ENCODE data around the gene QSOX1. TPM values are rescaled to one million over a fixed set of nuclear protein-coding genes. Genes with fewer than 3 reads are reported as not detected.

Gene QSOX1
- total RNA-seq = 164 and 243 TPM in 2 replicates

GRCh38 chr1:180154325-180155181 lies at the start of gene QSOX1:
Gene QSOX1, plus strand, starts transcription at chr1:180154869. Its CDS starts 39 bp downstream, at chr1:180154908.

DNA sequence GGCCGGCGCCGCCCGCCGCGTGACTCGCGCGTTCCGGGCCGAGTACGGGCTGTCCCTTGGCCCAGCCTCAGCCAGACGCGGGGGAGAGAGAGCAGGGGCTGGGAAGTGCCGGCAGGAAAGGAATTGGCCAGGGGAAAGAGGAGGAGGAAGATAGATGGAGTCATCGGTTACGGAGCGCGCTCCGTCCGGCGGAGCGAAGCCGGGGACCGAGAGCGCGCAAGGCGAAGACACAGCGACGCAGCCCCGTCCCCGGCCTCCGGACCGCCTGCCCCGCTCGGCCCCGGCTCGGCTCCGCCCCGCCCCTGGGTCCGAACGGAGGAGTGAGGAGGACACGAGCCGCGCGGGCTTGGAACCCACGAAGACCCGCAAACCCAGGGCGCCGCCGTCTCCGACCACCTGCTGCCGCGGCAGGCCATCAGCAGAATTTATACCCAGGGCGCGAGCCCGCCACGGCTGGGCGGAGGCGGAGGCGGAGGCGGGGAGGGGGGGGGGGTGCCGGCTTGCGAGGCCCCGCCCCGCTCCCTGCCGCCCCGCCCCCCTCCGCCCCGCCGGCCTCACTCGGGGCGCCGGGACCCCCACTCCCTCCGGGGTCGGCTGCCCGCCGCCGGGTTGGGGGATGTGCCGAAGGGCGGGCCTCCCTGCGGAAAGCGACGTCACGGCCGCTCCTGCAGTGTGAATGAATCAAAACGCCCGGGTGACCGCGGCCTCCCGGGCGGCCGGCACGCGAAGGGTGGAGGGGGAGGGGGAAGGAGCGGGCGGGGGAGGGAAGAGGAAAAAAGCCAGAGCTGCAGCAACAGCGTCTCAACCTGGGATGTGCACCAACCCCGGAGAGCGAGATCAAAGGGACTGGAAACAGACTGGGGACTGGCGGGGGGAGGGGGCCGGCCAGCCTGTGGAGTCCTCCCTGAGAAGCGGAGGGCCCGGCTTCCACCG lies 75.1 kb downstream of the QSOX1 start, which contains the start of gene LHX4:
Gene LHX4 (plus strand): TSS at position 782 of the 933 bp plus-strand sequence. CDS start 266 bp downstream, outside the sequence.

Other genes with a start within 250 kb of the QSOX1 start
- gene CEP350, start 200.1 kb upstream of the QSOX1 start, total RNA-seq = 26.6 and 41.6 TPM in 2 replicates
- not detected in 2 replicates for gene LHX4, start 75.4 kb downstream of the QSOX1 start, total RNA-seq

Data from epithelial cell of umbilical artery (primary cell).